HG03460 (cell line): ENCODE results near the gene C1orf115.
"Not testable (repeated sequence)": the region's sequence is repeated elsewhere in the genome, so short reads cannot be mapped to it uniquely, and the experiment has no call there.

Experiments used
- ATAC-seq: cut with Tn5 transposase; IDR thresholded peaks from one replicate; pipeline ENCODE4 v1.9.1; 2021; ENCODE audit not compliant: unreplicated experiment

Gene C1orf115

GRCh38 chr1:220717800-220718640 is 27.9 kb downstream of the C1orf115 start:
- ATAC-seq, result peak; percentile 64

GRCh38 chr1:220721266-220721665 is 31.1 kb downstream of the C1orf115 start:
- ATAC-seq, result not testable (repeated sequence)

- ATAC-seq, result no peak
Measured at GRCh38 chr1:220726634-220727033, 36.5 kb downstream of the C1orf115 start.

- no peak for ATAC-seq
Measured at GRCh38 chr1:220727519-220727918, 37.4 kb downstream of the C1orf115 start.

- ATAC-seq, result no peak
Measured at GRCh38 chr1:220730486-220730885, 40.3 kb downstream of the C1orf115 start.

GRCh38 chr1:220732137-220732536 is 42.0 kb downstream of the C1orf115 start:
- no peak for ATAC-seq

GRCh38 chr1:220732621-220733020 is 42.5 kb downstream of the C1orf115 start:
- peak; percentile 8 for ATAC-seq

- ATAC-seq, result peak; percentile 89
Measured at GRCh38 chr1:220733086-220733601, 43.0 kb downstream of the C1orf115 start.

GRCh38 chr1:220734571-220735326 is 44.6 kb downstream of the C1orf115 start:
- ATAC-seq, result no peak

- not testable (repeated sequence) for ATAC-seq
Measured at GRCh38 chr1:220736283-220736682, 46.1 kb downstream of the C1orf115 start.

- no peak for ATAC-seq
Measured at GRCh38 chr1:220741349-220741748, 51.2 kb downstream of the C1orf115 start.

- ATAC-seq, result no peak
Measured at GRCh38 chr1:220741825-220742224, 51.7 kb downstream of the C1orf115 start.

GRCh38 chr1:220742520-220742919 is 52.4 kb downstream of the C1orf115 start:
- no peak for ATAC-seq

GRCh38 chr1:220746851-220747250 is 56.7 kb downstream of the C1orf115 start:
- ATAC-seq, result no peak

GRCh38 chr1:220747437-220748088 is 57.4 kb downstream of the C1orf115 start:
- peak; percentile 7 for ATAC-seq

- peak; percentile 92 for ATAC-seq
Measured at GRCh38 chr1:220748089-220748934, 58.1 kb downstream of the C1orf115 start, which contains the start of gene MTARC2. MTARC2 (plus strand) TSS chr1:220748322; CDS start chr1:220748532, 210 bp downstream.
